Stimulated activated CD8-positive, alpha-beta memory T cell treated with anti-CD3 and anti-CD28 coated beads, Interleukin-4, amount 100 ng/mL, for 24 hours (primary cell): ENCODE measurements around the gene PTCD2.

Source experiments
- DNase-seq: peaks from one replicate; pipeline ENCODE4 v3.0.0-alpha.2; 2020; ENCODE audit warnings: low read depth

PTCD2 gene

GRCh38 chr5:72417333-72418062 is 97.3 kb downstream of the PTCD2 start:
- DNase-seq: no peak
